SU-DHL-6 (cell line): Measurements from ENCODE around the gene ALCAM.

Source experiments
- H2AFZ ChIP-seq: fragments of 200-600 bp; sonication (generic); 2 replicates; pipeline ENCODE4 v1.6.1; 2014; ENCODE audit warnings: low read depth, mild to moderate bottlenecking, moderate library complexity, mixed read lengths, antibody characterized with exemption, low read length; ENCODE audit not compliant: severe bottlenecking
- H3F3A ChIP-seq: fragments of 200-600 bp; shearing (Covaris generic); 2 replicates; pipeline ENCODE4 v1.6.0; 2016; ENCODE audit warnings: antibody characterized with exemption, mild to moderate bottlenecking; ENCODE audit not compliant: insufficient read depth
- H3K27ac ChIP-seq: fragments of 200-600 bp; sonication (generic); 2 replicates; pipeline ENCODE4 v1.5.1; 2016; ENCODE audit warnings: low read depth, mild to moderate bottlenecking, low read length, moderate library complexity, mixed read lengths
- H3K27me3 ChIP-seq: fragments of 200-600 bp; sonication (generic), shearing (Covaris generic); 2 replicates; pipeline ENCODE4 v1.6.0; 2014; ENCODE audit warnings: mild to moderate bottlenecking, low read length
- H3K36me3 ChIP-seq: fragments of 200-600 bp; sonication (generic); 2 replicates; pipeline ENCODE4 v1.6.1; 2014; ENCODE audit warnings: mild to moderate bottlenecking, low read length, mixed read lengths
- H3K4me2 ChIP-seq: fragments of 300-600, 200-600 bp; shearing (Covaris generic), sonication (generic); 2 replicates; pipeline ENCODE4 v1.6.0; 2014; ENCODE audit warnings: low read length, low read depth, mild to moderate bottlenecking; ENCODE audit not compliant: poor library complexity, severe bottlenecking
- H3K4me3 ChIP-seq: fragments of 200-600 bp; sonication (generic); 2 replicates; pipeline ENCODE4 v1.5.1; 2014; ENCODE audit warnings: antibody characterized with exemption, low read length, mild to moderate bottlenecking, mixed read lengths; ENCODE audit not compliant: insufficient read depth, poor library complexity, severe bottlenecking
- H3K79me2 ChIP-seq: fragments of 200-600 bp; sonication (generic); 2 replicates; pipeline ENCODE4 v1.6.1; 2014; ENCODE audit warnings: mild to moderate bottlenecking, low read length, moderate library complexity; ENCODE audit not compliant: insufficient read depth
- H3K9ac ChIP-seq: fragments of 200-600 bp; sonication (generic); 2 replicates; pipeline ENCODE4 v1.7.0; 2014; ENCODE audit warnings: mild to moderate bottlenecking, low read length
- H3K9me2 ChIP-seq: fragments of 200-600 bp; sonication (generic); replicated peaks from 2 replicates; pipeline ENCODE4 v1.6.1; 2014; ENCODE audit warnings: low read length; ENCODE audit not compliant: insufficient read depth
- H3K9me3 ChIP-seq: fragments of 200-600 bp; sonication (generic); 2 replicates; pipeline ENCODE4 v1.6.1; 2014; ENCODE audit warnings: low read length, mixed read lengths; ENCODE audit not compliant: insufficient read depth
- H4K20me1 ChIP-seq: fragments of 200-600 bp; sonication (generic); 2 replicates; pipeline ENCODE4 v1.6.1; 2014; ENCODE audit warnings: low read depth, mild to moderate bottlenecking, antibody characterized with exemption, low read length, moderate library complexity, mixed read lengths
- EZH2phosphoT487 ChIP-seq: fragments of 200-600 bp; sonication (generic), shearing (Covaris generic); conservative IDR thresholded peaks from 2 replicates; pipeline ENCODE4 v1.6.1; 2018; ENCODE audit warnings: mild to moderate bottlenecking, antibody characterized with exemption, low read length, moderate library complexity, mixed read lengths
- TF ChIP-seq, protein P1 (sequence below): fragments of 200-600 bp; sonication (generic); IDR thresholded peaks from one replicate; pipeline ENCODE4 v1.5.1; 2017; ENCODE audit warnings: antibody characterized with exemption, mild to moderate bottlenecking, low read length, moderate library complexity; ENCODE audit not compliant: insufficient read depth, poor library complexity, severe bottlenecking

Gene ALCAM

DNA sequence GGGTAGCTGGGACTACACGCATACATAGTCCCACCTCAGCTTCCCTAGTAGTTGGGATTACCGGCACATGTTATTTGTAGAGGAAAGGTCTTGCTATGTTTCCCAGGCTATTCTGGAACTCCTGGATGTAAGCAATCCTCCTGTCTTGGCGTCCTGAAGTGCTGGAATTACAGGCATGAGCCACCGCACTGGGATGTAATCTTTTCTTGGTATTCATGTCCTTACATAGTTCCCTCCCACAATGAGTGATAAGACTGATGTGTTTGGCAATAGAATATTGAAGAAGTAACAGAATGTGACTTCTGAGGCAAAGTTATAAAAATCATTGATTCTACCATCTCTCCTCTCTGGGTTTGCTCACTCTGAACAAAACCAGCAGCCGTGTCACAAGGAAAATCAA, 22.7 kb upstream of the ALCAM start:
- no peaks in the 10 kb centered on the region for H3K27me3 ChIP-seq
- no peaks in the 10 kb centered on the region for H3K36me3 ChIP-seq
- H3K9me2 ChIP-seq: no peaks in the 10 kb centered on the region
- no peaks in the 10 kb centered on the region for H3K9me3 ChIP-seq
- H3K27ac ChIP-seq: no peak overlapping the region
- no peak overlapping the region for H3K4me2 ChIP-seq
- H3F3A ChIP-seq: no peaks in the 10 kb centered on the region
- H4K20me1 ChIP-seq: no peaks in the 10 kb centered on the region
- no peak overlapping the region for H2AFZ ChIP-seq
- no peak for TF ChIP-seq EZH2phosphoT487
- TF ChIP-seq, protein P1, sequence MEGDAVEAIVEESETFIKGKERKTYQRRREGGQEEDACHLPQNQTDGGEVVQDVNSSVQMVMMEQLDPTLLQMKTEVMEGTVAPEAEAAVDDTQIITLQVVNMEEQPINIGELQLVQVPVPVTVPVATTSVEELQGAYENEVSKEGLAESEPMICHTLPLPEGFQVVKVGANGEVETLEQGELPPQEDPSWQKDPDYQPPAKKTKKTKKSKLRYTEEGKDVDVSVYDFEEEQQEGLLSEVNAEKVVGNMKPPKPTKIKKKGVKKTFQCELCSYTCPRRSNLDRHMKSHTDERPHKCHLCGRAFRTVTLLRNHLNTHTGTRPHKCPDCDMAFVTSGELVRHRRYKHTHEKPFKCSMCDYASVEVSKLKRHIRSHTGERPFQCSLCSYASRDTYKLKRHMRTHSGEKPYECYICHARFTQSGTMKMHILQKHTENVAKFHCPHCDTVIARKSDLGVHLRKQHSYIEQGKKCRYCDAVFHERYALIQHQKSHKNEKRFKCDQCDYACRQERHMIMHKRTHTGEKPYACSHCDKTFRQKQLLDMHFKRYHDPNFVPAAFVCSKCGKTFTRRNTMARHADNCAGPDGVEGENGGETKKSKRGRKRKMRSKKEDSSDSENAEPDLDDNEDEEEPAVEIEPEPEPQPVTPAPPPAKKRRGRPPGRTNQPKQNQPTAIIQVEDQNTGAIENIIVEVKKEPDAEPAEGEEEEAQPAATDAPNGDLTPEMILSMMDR: no peak
- H3K9ac ChIP-seq: no peak overlapping the region
- no peaks in the 10 kb centered on the region for H3K79me2 ChIP-seq
- H3K4me3 ChIP-seq: no peak overlapping the region

DNA sequence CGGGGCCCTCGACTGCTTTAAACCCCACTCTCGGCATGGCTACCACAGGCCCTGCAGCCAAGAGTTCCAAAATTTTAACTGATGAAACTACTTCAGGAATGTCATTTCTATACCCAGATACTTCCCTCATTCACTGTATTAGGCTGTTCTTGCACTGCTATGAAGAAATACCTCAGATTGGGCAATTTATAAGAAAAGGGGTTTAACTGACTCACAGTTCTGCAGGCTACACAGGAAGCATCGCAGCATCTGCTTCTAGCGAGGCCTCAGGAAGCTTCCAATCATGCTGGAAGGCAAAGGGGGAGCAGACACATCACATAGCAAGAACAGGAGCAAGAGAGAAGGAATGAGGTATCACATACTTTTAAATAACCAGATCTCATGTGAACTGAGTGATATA, 21.6 kb upstream of the ALCAM start:
- no peaks in the 10 kb centered on the region for H3F3A ChIP-seq
- H4K20me1 ChIP-seq: no peaks in the 10 kb centered on the region
- TF ChIP-seq EZH2phosphoT487: no peak
- TF ChIP-seq, protein P1: no peak
- no peak overlapping the region for H3K4me3 ChIP-seq
- no peak overlapping the region for H3K27ac ChIP-seq
- no peak overlapping the region for H3K9ac ChIP-seq
- no peaks in the 10 kb centered on the region for H3K9me3 ChIP-seq
- no peaks in the 10 kb centered on the region for H3K27me3 ChIP-seq
- H3K4me2 ChIP-seq: no peak overlapping the region
- H3K36me3 ChIP-seq: no peaks in the 10 kb centered on the region
- no peak overlapping the region for H2AFZ ChIP-seq
- H3K79me2 ChIP-seq: no peaks in the 10 kb centered on the region
- H3K9me2 ChIP-seq: no peaks in the 10 kb centered on the region

DNA sequence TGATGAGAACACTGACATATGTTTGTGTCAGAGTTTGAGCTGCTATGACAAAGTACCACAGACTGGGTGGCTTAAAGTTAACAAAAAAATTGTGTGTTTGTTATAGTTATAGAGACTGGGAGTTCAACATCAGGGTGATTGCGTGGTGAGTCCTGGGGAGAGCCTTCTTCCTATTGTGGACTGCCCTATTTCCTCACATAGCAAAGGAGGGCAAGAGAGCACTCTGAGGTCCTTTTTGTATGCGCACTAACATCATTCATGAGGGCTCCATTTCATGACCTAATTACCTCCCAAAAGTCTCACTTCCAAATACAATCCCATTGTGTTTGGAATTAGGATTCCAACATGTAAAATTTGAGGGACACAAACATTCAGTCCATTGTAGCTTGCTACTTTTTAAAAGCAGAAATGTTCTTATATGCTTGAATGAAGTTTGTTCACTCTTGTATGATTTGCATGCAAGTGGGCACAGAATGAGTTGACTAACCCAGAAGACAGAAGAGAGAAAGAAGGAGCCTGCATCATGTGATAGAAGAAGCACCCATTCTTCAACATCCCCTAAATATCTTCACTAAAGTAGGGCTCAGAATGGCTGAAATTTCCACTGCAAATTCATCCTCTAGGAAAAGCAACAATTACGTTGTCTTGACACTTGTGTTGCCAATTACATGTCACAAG, 18.9 kb upstream of the ALCAM start:
- Histone ChIP-seq H2AFZ (no peak overlapping the region), H3K79me2 (no peaks in the 10 kb centered on the region), H3K27me3 (no peaks in the 10 kb centered on the region), H3K9ac (no peak overlapping the region), H3K9me2 (no peaks in the 10 kb centered on the region), H3K9me3 (no peaks in the 10 kb centered on the region), H3F3A (no peaks in the 10 kb centered on the region), H4K20me1 (no peaks in the 10 kb centered on the region), H3K4me2 (no peak overlapping the region), H3K4me3 (no peak overlapping the region), H3K27ac (no peak overlapping the region), H3K36me3 (no peaks in the 10 kb centered on the region)
- no peak for TF ChIP-seq EZH2phosphoT487
- TF ChIP-seq, protein P1: no peak

DNA sequence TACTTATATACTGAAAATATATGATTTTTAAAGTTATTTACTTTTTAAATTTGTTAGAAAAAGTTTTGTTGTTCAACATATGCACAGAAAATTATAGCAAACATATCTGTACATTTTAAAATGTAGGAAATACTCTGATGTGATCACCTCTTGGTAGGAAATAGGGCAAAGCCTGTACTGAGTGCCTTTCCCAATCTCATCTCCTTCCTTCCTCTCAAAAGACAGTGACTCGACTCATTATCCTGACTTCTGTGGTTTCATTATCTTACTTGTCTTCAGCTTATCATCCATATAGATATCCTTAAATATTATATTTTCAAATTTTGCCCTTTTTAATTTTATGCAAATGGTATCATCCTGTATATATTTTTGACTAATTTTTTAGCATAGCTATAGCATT, 18.4 kb upstream of the ALCAM start:
- H3K9ac ChIP-seq: no peak overlapping the region
- H3K27me3 ChIP-seq: no peaks in the 10 kb centered on the region
- no peaks in the 10 kb centered on the region for H3K9me2 ChIP-seq
- no peaks in the 10 kb centered on the region for H3F3A ChIP-seq
- H3K4me2 ChIP-seq: no peak overlapping the region
- no peaks in the 10 kb centered on the region for H3K36me3 ChIP-seq
- H3K79me2 ChIP-seq: no peaks in the 10 kb centered on the region
- no peaks in the 10 kb centered on the region for H3K9me3 ChIP-seq
- no peak overlapping the region for H3K27ac ChIP-seq
- H2AFZ ChIP-seq: no peak overlapping the region
- no peak overlapping the region for H3K4me3 ChIP-seq
- H4K20me1 ChIP-seq: no peaks in the 10 kb centered on the region
- TF ChIP-seq, protein P1: no peak
- no peak for TF ChIP-seq EZH2phosphoT487
